ENCODE measurements around the gene AHCYL2. TPM values are rescaled to one million over a fixed set of nuclear protein-coding genes. Genes with fewer than 3 reads are reported as not detected.

The AHCYL2 gene
- total and polyA plus RNA-seq, 12 donors: 6.6 to 57.1 (median 21.7) TPM

DNA sequence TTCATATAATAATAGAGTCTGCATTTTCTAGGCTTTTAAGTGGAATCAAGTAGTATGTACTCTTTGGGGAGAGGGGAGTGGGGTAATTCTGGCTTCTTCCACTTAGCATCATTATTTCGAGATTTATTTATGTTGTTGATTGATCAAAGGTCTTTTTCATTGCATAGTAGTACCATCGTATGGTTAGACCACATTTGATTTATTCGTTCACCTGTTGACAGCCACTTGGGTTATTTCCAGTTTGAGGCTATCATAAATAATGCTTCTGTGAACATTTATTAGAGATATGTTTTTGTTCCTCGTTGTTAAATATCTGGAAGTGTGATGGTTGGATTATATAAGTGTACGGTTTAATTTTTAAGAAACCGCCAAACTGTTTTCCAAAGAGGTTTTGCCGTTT, 52.8 kb downstream of the AHCYL2 start:
- intact Hi-C loops (cut with DNase I): loop anchor here in 1 of 2 donors (10.0 kb wide), 1 partner anchor 53 kb away; the partner anchor contains the start of gene AHCYL2
- 56 to 84% (median 60%) methylated on average over 7 of the region's 7 CpGs for WGBS, 4 donors
- no peak for DNase-seq
- Histone ChIP-seq H3K27ac (no peak overlapping the region), H3K9me3 (replicated peaks in 1 of 3) (peaks cover 0 to 3% (median 0%) of the 10 kb centered on the region in 3 donors), H3K27me3 (no peaks in the 10 kb centered on the region), H3K4me1 (replicated peaks in 1 of 2) (no peaks in the 10 kb centered on the region), H3K4me3 (no peak overlapping the region), H3K36me3 (replicated peaks in 1 of 2) (no peaks in the 10 kb centered on the region)
- TF ChIP-seq POLR2A (IDR thresholded peaks at IDR 0.05): no peak
- TF ChIP-seq, protein P1, sequence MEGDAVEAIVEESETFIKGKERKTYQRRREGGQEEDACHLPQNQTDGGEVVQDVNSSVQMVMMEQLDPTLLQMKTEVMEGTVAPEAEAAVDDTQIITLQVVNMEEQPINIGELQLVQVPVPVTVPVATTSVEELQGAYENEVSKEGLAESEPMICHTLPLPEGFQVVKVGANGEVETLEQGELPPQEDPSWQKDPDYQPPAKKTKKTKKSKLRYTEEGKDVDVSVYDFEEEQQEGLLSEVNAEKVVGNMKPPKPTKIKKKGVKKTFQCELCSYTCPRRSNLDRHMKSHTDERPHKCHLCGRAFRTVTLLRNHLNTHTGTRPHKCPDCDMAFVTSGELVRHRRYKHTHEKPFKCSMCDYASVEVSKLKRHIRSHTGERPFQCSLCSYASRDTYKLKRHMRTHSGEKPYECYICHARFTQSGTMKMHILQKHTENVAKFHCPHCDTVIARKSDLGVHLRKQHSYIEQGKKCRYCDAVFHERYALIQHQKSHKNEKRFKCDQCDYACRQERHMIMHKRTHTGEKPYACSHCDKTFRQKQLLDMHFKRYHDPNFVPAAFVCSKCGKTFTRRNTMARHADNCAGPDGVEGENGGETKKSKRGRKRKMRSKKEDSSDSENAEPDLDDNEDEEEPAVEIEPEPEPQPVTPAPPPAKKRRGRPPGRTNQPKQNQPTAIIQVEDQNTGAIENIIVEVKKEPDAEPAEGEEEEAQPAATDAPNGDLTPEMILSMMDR (IDR thresholded peaks at IDR 0.05): no peak

- intact Hi-C loops (cut with DNase I): loop anchor here in 1 of 2 donors (10.0 kb wide), 1 partner anchor 54 kb away; the partner anchor contains the start of gene AHCYL2
- Histone ChIP-seq H3K4me1 (replicated peaks in 1 of 2) (peaks cover 0 to 6% of the 10 kb centered on the region in 2 donors), H3K9me3 (replicated peaks in 1 of 3) (peaks cover 0 to 1% (median 0%) of the 10 kb centered on the region in 3 donors), H3K4me3 (no peak overlapping the region), H3K36me3 (replicated peaks in 1 of 2) (no peaks in the 10 kb centered on the region), H3K27me3 (no peaks in the 10 kb centered on the region), H3K27ac (no peak overlapping the region)
- 97 to 100% (median 98%) methylated on average over 2 of the region's 2 CpGs for WGBS, 4 donors
- DNase-seq: no peak
- TF ChIP-seq POLR2A (IDR thresholded peaks at IDR 0.05): no peak
- TF ChIP-seq, protein P1 (IDR thresholded peaks at IDR 0.05): no peak
Observed at GRCh38 chr7:129278688-129279087, 53.9 kb downstream of the AHCYL2 start.

- Histone ChIP-seq H3K27ac (no peak overlapping the region), H3K27me3 (no peaks in the 10 kb centered on the region), H3K4me1 (replicated peaks in 1 of 2) (peaks cover 0 to 9% of the 10 kb centered on the region in 2 donors), H3K4me3 (no peak overlapping the region), H3K9me3 (replicated peaks in 1 of 3) (no peaks in the 10 kb centered on the region), H3K36me3 (replicated peaks in 1 of 2) (no peaks in the 10 kb centered on the region)
- no peak for DNase-seq
- TF ChIP-seq, protein P1 (IDR thresholded peaks at IDR 0.05): no peak
- no peak for TF ChIP-seq POLR2A (IDR thresholded peaks at IDR 0.05)
- intact Hi-C loops (cut with DNase I): loop anchor here in 1 of 2 donors (10.0 kb wide), 1 partner anchor 55 kb away; the partner anchor contains the start of gene AHCYL2
- 90 to 94% (median 91%) methylated on average over 3 of the region's 3 CpGs for WGBS, 4 donors
Observed at GRCh38 chr7:129279757-129280156, 54.9 kb downstream of the AHCYL2 start.

DNA sequence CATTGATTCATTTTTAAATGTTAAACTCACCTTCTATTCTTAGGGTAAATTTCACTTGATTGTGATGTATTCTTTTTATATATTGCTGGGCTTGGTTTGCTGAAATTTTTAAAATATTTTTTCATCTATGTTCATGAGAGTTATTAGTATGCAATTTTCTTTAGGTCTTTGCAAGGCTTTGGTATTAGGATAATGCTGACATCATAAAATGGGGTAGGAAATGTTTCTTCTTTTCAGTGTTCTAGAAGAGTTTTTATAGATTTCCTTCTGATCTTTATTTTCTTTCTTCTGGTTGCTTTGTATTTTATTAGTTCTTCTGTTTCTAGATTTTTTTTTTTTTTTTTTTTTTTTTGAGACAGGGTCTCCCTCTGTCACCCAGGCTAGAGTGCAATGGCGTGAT, 56.3 kb downstream of the AHCYL2 start:
- Histone ChIP-seq H3K27ac (no peak overlapping the region), H3K9me3 (replicated peaks in 1 of 3) (no peaks in the 10 kb centered on the region), H3K4me1 (replicated peaks in 1 of 2) (peaks cover 0 to 13% of the 10 kb centered on the region in 2 donors), H3K4me3 (no peak overlapping the region), H3K27me3 (no peaks in the 10 kb centered on the region), H3K36me3 (replicated peaks in 1 of 2) (no peaks in the 10 kb centered on the region)
- 93 to 100% (median 100%) methylated on average over 1 of the region's 1 CpG for WGBS, 4 donors
- DNase-seq: no peak
- intact Hi-C loops (cut with DNase I): no loop called here
- TF ChIP-seq, protein P1 (IDR thresholded peaks at IDR 0.05): no peak

Measured in adrenal gland (tissue), 12 donors.